Heart right ventricle (tissue), 16 donors: ENCODE measurements around the gene STAT5B. TPM values are rescaled to one million over a fixed set of nuclear protein-coding genes. Genes with fewer than 3 reads are reported as not detected.

Experiments used
- ATAC-seq, 8 donors: fragments of 200-7000 bp; cut with Tn5 transposase; one replicate each; pipeline ENCODE4 v1.9.1; 2020; ENCODE audit warnings: mild to moderate bottlenecking in 8 of 8, moderate library complexity in 8 of 8, moderate number of reproducible peaks in 1 of 8
- DNase-seq, 2 donors: peaks; one replicate each; pipeline ENCODE4 v3.0.0-alpha.2; 2020
- H3K27ac ChIP-seq, 10 donors: fragments of 200-600 bp; sonication (generic) in 2 of 10; one replicate each; pipeline versions ENCODE4 v1.5.0 to v1.8.0; 2020 to 2022; ENCODE audit warnings: mild to moderate bottlenecking in 3 of 10
- H3K27me3 ChIP-seq, 7 donors: fragments of 200-600 bp; one replicate each; pipeline ENCODE4 v1.8.0; 2021 to 2022; ENCODE audit warnings: mild to moderate bottlenecking in 2 of 7
- H3K36me3 ChIP-seq, 9 donors: fragments of 200-600 bp; sonication (generic) in 1 of 9; one replicate each; pipeline versions ENCODE4 v1.5.0 to v1.8.0; 2020 to 2022; ENCODE audit warnings: mild to moderate bottlenecking in 2 of 9
- H3K4me1 ChIP-seq, 9 donors: fragments of 200-600 bp; sonication (generic) in 1 of 9; one replicate each; pipeline versions ENCODE4 v1.5.0 to v1.8.0; 2020 to 2022; ENCODE audit warnings: mild to moderate bottlenecking in 4 of 9
- H3K4me3 ChIP-seq, 10 donors: fragments of 200-600 bp; sonication (generic) in 2 of 10; one replicate each; pipeline versions ENCODE4 v1.5.0 to v1.8.0; 2020 to 2022; ENCODE audit warnings: mild to moderate bottlenecking in 7 of 10, moderate library complexity in 2 of 10
- H3K9me3 ChIP-seq, 11 donors: fragments of 200-600 bp in 10 of 11; sonication (generic) in 2 of 11; one replicate each; pipeline versions ENCODE4 v1.5.0 to v1.8.0; 2013 to 2022; ENCODE audit warnings: mild to moderate bottlenecking in 2 of 11, control low read depth in 1 of 11, moderate library complexity in 1 of 11
- CTCF ChIP-seq, 9 donors: fragments of 200-600 bp; sonication (generic) in 2 of 9; IDR thresholded peaks; one replicate each; pipeline versions ENCODE4 v1.5.0 to v1.8.0; 2021 to 2022; ENCODE audit warnings: antibody characterized with exemption in 9 of 9, mild to moderate bottlenecking in 5 of 9, moderate library complexity in 1 of 9
- WGBS, 2 donors: extraction: QIAGEN DNeasy Blood & Tissue Kit; methylation state at CpG; one replicate each; pipeline ENCODE4 v1.1.7; 2013; ENCODE audit warnings: inconsistent platforms in 1 of 2; 5-methylcytosine and 5-hydroxymethylcytosine counted together
- intact Hi-C, 10 donors: fragments of 100-400 bp; cut with DNase I; formaldehyde crosslinking; loops; one replicate each; pipeline versions ENCODE4 v1.11.1 to v1.14.2; 2022
- polyA plus RNA-seq, 2 donors: library from polyadenylated mRNA; stranded (reverse); fragments of 200-250 nt; gene quantifications; one replicate each; pipeline ENCODE4 v1.2.3, GENCODE V29; 2013
- total RNA-seq, 10 donors: library from RNA; stranded (reverse); fragmentation: NEBNext Ultra II Directional in 3 of 10; extraction: Animal tissue kit (Norgen Biotek cat#: 25700) in 3 of 10; gene quantifications; one replicate each; pipeline versions ENCODE4 v1.2.1 to v1.2.4, GENCODE V29; 2021 to 2023
- donor health status: Arrhythmogenic right ventricular cardiomyopathy.
- donor health status: ischemic (EF 13 %, LVEDD 7.1; RV severe dilation, severe dysfunction).
- donor health status: healthy with polysubstance abuse.
- donor health status: DM: no; HTN: yes; CAD: no.
- donor health status: DM: no; HTN: no; CAD: no.
- donor health status: ischemic (EF 25% LVEDD 6.9; RV normal size, moderate dysfunction).
- donor health status: ischemic (EF 25% LVEDD 5.7; RV mildly dilated, moderate dysfunction).
- donor health status: healthy.
- donor health status: DM: yes; HTN: yes; CAD: no.
- donor health status: Ischemic cardiomyopathy.
- donor health status: ischemic (EF 35%, LVEDD 5.7; RV mildly dilated, moderate dysfunction).
- donor health status: nonischemic (EF 11% LVEDD 7.7; RV severe dilation, severe dysfunction).
- donor health status: DM: yes; HTN: yes; CAD: no.
- donor health status: PGD.
- donor health status: ischemic (EF 29% LVEDD 5.4; RV normal size, mild dysfunction).
- donor health status: nonischemic (EF 23%, LVEDD 6.1; RV moderate dilation, normal function).

STAT5B gene
- total and polyA plus RNA-seq, 12 donors, result 14.4 to 34.7 (median 30.1) TPM

GRCh38 chr17:42201458-42201772, 74.8 kb downstream of the STAT5B start:
- Histone ChIP-seq H3K4me1 (peaks cover 0 to 17% (median 11%) of the 10 kb centered on the region in 9 donors), H3K27me3 (no peaks in the 10 kb centered on the region), H3K4me3 (no peak overlapping the region), H3K36me3 (peaks cover 0 to 72% (median 24%) of the 10 kb centered on the region in 9 donors), H3K9me3 (no peaks in the 10 kb centered on the region), H3K27ac (peak overlapping the region in 1 of 10 donors; percentile 40)
- DNase-seq, result no peak
- ATAC-seq, result no peak
- 89 to 92% methylated on average over 10 of the region's 10 CpGs for WGBS, 2 donors
- intact Hi-C loops, result no loop called here
- no peak for TF ChIP-seq CTCF (IDR thresholded peaks at IDR 0.05)

- intact Hi-C loops, result no loop called here
Measured at GRCh38 chr17:42200706-42201457, 75.3 kb downstream of the STAT5B start.

GRCh38 chr17:42199416-42200011, 76.7 kb downstream of the STAT5B start:
- peaks cover 0 to 53% (median 19%) of the 10 kb centered on the region in 9 donors for H3K36me3 ChIP-seq
- peak overlapping the region in 2 of 10 donors; percentile 6 to 79 for H3K27ac ChIP-seq

More at GRCh38 chr17:42200706-42201457, 75.3 kb downstream of the STAT5B start:
- Histone ChIP-seq H3K4me3 (no peak overlapping the region), H3K27me3 (no peaks in the 10 kb centered on the region), H3K4me1 (peaks cover 0 to 17% (median 11%) of the 10 kb centered on the region in 9 donors), H3K36me3 (peaks cover 0 to 67% (median 23%) of the 10 kb centered on the region in 9 donors), H3K27ac (peak overlapping the region in 7 of 10 donors; percentile 10 to 48 (median 30)), H3K9me3 (no peaks in the 10 kb centered on the region)
- peak; percentile 48 to 65 for DNase-seq
- WGBS, 2 donors, result 41 to 43% methylated on average over 14 of the region's 14 CpGs
- no peak for TF ChIP-seq CTCF (IDR thresholded peaks at IDR 0.05)
- peak; percentile 80 to 96 (median 88) for ATAC-seq

More at GRCh38 chr17:42199416-42200011, 76.7 kb downstream of the STAT5B start:
- no peak overlapping the region for H3K4me3 ChIP-seq
- no peak for DNase-seq
- intact Hi-C loops, result no loop called here
- H3K4me1 ChIP-seq, result peaks cover 0 to 21% (median 15%) of the 10 kb centered on the region in 9 donors
- no peak for TF ChIP-seq CTCF (IDR thresholded peaks at IDR 0.05)
- H3K27me3 ChIP-seq, result no peaks in the 10 kb centered on the region
- no peaks in the 10 kb centered on the region for H3K9me3 ChIP-seq
- WGBS, 2 donors, result 79 to 80% methylated on average over 12 of the region's 12 CpGs
- ATAC-seq, result no peak
